ENCODE measurements around the gene CYP27B1.

DNA sequence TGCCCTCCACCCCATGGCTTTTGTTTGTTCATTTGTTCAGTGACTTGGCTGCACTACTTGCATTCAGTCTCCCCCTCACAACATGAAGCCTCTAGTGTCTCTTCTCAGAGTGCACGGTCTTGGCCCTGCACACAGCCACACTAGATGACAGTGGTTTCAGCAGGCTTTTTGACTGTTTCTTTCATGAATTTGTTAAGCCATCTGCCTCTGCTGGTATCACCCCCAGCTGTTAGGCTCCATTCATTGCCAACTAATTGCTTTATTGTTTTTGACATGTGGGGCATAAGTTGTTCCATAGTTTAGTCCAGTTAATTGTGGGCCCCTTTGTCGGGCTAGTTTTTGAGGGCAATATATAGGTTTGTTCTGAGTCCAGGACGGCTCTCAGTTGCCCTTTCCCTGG lies 54.2 kb downstream of the CYP27B1 start:
- TF ChIP-seq, protein P1, sequence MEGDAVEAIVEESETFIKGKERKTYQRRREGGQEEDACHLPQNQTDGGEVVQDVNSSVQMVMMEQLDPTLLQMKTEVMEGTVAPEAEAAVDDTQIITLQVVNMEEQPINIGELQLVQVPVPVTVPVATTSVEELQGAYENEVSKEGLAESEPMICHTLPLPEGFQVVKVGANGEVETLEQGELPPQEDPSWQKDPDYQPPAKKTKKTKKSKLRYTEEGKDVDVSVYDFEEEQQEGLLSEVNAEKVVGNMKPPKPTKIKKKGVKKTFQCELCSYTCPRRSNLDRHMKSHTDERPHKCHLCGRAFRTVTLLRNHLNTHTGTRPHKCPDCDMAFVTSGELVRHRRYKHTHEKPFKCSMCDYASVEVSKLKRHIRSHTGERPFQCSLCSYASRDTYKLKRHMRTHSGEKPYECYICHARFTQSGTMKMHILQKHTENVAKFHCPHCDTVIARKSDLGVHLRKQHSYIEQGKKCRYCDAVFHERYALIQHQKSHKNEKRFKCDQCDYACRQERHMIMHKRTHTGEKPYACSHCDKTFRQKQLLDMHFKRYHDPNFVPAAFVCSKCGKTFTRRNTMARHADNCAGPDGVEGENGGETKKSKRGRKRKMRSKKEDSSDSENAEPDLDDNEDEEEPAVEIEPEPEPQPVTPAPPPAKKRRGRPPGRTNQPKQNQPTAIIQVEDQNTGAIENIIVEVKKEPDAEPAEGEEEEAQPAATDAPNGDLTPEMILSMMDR (IDR thresholded peaks at IDR 0.05): no peak
- TF ChIP-seq POLR2AphosphoS5 (IDR thresholded peaks at IDR 0.05): no peak

Data from breast epithelium (tissue), 3 donors.